Stomach smooth muscle (tissue), 2 donors: ENCODE measurements around the gene PRKCI.
A peak's percentile ranks its signal among the peaks of the same experiment; 100 is the strongest.

Source experiments
- H3K27ac ChIP-seq: one replicate; pipeline ENCODE4 v1.7.0; 2013; ENCODE audit warnings: mild to moderate bottlenecking, low read length, inconsistent platforms
- H3K27me3 ChIP-seq, 2 donors: one replicate each; pipeline ENCODE4 v1.7.0; 2013; ENCODE audit warnings: low read length in 2 of 2; ENCODE audit not compliant: insufficient read depth in 2 of 2, control insufficient read depth in 1 of 2
- H3K36me3 ChIP-seq, 2 donors: one replicate each; pipeline ENCODE4 v1.7.0; 2013; ENCODE audit warnings: low read length in 2 of 2; ENCODE audit not compliant: control insufficient read depth in 2 of 2, insufficient read depth in 2 of 2
- H3K4me1 ChIP-seq: one replicate; pipeline ENCODE4 v1.7.0; 2013; ENCODE audit warnings: low read length; ENCODE audit not compliant: control insufficient read depth, insufficient read depth
- H3K4me3 ChIP-seq, 2 donors: one replicate each; pipeline ENCODE4 v1.7.0; 2013; ENCODE audit warnings: low read length in 2 of 2
- H3K9ac ChIP-seq, 2 donors: one replicate each; pipeline ENCODE4 v1.7.0; 2013; ENCODE audit warnings: low read length in 2 of 2, mild to moderate bottlenecking in 1 of 2
- H3K9me3 ChIP-seq, 2 donors: one replicate each; pipeline ENCODE4 v1.7.0; 2013; ENCODE audit warnings: low read length in 2 of 2; ENCODE audit not compliant: control insufficient read depth in 2 of 2
- donor health status: healthy.
- donor health status: Pancreatic carcinoma.

PRKCI gene

DNA sequence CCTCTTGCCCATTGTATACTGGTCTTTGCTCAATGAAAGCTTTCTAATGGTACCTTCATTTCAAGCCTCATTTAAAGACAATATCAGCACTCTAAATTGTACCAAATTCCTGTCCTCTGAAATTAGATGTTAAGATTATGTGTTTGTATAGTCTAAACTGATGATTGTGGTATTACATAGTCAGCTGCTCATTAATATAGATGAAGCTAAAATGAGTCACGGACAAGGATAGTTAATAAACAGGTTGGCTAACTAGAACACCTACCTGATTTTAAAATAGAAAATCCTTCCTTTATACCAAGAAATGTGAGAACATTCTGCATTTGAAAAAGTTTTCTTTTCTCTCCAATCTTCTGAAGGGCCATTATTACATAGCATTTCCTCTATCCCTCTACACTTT lies 2.9 kb downstream of the PRKCI start:
- Histone ChIP-seq H3K9ac (no peak overlapping the region), H3K4me3 (no peak overlapping the region), H3K9me3 (no peaks in the 10 kb centered on the region), H3K4me1 (peaks cover 6% of the 10 kb centered on the region), H3K27ac (no peak overlapping the region), H3K36me3 (no peaks in the 10 kb centered on the region), H3K27me3 (no peaks in the 10 kb centered on the region)

DNA sequence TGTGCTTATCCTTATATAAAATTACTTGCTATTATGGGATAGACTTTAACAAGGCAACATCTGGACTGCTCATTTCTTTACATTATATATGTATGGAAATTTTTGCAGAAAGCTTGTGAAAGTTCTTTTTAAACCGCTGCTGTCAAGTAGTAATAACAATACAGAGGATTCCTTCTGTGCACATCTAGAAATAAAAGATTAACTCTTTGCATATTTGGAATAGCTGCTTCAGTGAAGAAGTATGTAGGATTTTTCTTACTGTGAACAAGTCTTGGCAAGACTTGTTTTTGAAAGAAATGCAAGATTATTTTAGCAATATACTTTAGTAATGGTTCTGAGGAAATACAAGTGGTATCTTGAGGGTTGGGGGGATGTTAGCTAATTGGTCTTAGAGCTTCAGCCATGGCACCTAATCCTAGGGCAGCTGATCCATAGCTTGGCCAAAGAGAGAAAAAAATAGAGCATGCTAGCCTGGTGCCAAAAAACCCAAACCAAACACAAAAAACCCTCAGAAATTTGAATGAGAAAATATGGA lies 4.3 kb downstream of the PRKCI start:
- Histone ChIP-seq H3K27ac (no peak overlapping the region), H3K27me3 (no peaks in the 10 kb centered on the region), H3K36me3 (no peaks in the 10 kb centered on the region), H3K4me3 (no peak overlapping the region), H3K9ac (no peak overlapping the region), H3K4me1 (peaks cover 6% of the 10 kb centered on the region), H3K9me3 (no peaks in the 10 kb centered on the region)

DNA sequence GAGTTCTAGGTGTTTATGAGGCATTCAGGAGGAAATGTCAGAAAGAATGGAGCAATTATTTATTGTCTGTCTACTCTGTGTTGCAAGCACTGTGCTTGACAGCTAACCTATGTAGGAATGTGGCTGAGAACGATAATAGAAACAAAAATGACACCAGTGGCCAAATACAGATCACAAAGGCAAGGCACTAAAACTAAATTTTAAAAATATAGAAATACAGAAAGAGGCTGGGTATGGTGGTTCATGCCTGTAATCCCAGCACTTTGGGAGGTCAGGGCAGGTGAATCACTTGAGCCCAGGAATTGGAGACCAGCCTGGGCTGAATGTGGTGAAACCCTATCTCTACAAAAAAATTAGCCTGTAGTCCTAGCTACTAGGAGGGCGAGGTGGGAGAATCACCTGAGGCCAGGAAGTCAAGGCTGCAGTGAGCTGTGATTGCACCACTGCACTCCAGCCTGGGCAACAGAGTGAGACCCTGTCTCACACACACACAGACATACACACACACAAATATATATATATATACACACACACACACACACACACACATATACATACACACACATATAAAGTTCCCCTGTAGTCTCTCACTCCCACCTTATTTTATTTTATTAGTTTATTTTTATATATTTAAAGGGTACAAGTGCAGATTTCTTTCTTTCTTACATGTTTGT lies 6.0 kb downstream of the PRKCI start:
- Histone ChIP-seq H3K4me3 (no peak overlapping the region), H3K4me1 (peaks cover 2% of the 10 kb centered on the region), H3K9me3 (no peaks in the 10 kb centered on the region), H3K9ac (no peak overlapping the region), H3K27ac (no peak overlapping the region), H3K27me3 (no peaks in the 10 kb centered on the region), H3K36me3 (no peaks in the 10 kb centered on the region)

DNA sequence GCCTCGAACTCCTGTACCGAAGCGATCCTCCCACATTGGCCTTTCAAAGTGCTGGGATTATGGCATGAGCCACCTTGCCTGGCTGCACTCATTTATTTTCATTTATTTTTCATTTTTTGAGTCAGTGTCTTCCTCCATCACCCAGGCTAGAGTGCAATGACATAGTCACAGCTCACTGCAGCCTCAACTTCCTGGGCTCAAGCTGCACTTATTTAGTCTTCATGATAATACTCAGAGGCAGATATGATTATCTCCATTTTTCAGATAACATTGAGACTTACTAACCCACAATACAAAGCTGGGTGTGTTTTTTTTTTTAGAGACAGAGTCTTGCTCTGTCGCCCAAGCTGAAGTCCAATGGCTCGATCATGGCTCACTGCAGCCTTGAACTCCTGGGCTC lies 10.0 kb downstream of the PRKCI start:
- no peak overlapping the region for H3K4me3 ChIP-seq
- H3K4me1 ChIP-seq = no peaks in the 10 kb centered on the region
- no peaks in the 10 kb centered on the region for H3K9me3 ChIP-seq
- H3K27me3 ChIP-seq = no peaks in the 10 kb centered on the region
- H3K36me3 ChIP-seq = peaks cover 0 to 3% of the 10 kb centered on the region in 2 donors
- no peak overlapping the region for H3K9ac ChIP-seq
- H3K27ac ChIP-seq = no peak overlapping the region

DNA sequence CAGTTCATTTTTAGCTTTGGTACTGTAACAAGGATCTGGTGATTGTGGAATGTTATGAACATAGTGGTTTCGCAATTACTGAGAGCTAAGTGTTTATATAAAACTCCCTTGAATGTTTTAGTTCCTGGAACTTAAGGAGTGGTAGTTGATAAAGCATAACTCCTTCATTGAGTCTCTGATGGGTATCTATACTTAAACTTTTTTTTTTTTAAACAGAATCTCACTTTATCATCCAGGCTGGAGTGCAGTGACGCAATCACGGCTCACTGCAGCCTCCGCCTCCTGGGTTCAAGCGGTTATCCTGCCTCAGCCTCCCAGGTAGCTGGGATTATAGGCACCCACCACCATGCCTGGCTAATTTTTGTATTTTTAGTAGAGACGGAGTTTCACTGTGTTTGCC lies 11.3 kb downstream of the PRKCI start:
- Histone ChIP-seq H3K9ac (no peak overlapping the region), H3K9me3 (no peaks in the 10 kb centered on the region), H3K36me3 (peaks cover 0 to 5% of the 10 kb centered on the region in 2 donors), H3K27me3 (no peaks in the 10 kb centered on the region), H3K4me3 (peak overlapping the region in 1 of 2 donors; percentile 24), H3K4me1 (no peaks in the 10 kb centered on the region), H3K27ac (no peak overlapping the region)

DNA sequence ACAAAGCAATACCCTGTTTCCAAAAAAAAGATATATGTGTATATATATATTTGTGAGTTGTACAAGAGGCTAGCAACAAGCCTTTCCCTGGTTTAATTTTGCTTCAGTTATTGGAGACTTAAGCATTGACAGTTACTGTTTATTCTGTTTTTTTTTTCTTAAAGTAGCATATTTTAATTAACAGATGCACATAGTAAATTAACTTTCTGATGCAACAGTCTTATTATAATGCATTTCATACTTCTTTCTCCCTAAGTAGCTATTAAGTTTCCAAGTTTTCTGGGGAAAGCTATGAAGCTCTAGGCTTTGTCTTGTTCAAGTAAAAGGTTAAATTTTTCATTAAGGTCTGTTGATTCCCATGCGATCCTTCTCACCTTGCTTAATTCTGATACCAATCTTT lies 17.9 kb downstream of the PRKCI start:
- Histone ChIP-seq H3K9me3 (no peaks in the 10 kb centered on the region), H3K27ac (no peak overlapping the region), H3K36me3 (peaks cover 2 to 12% of the 10 kb centered on the region in 2 donors), H3K4me1 (no peaks in the 10 kb centered on the region), H3K27me3 (no peaks in the 10 kb centered on the region), H3K4me3 (no peak overlapping the region), H3K9ac (no peak overlapping the region)

DNA sequence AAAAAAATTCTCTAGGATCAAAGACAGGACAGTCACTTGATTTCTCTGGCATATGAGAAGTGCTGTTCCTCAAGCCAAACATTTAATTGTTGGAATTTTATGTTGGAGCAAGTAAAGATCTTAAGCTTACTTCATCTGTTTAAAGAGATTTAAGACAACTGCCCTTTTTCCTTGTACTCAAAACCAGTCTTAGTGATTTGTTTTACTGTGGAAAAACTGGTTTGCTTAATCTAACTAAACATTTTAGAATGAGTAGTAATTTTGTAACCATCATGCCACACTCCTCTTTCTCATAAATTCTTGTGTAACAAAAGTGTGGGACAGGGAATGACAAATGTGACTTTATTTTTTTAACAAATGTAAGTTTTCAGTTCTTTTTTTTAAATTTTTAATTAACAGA lies 18.4 kb downstream of the PRKCI start:
- Histone ChIP-seq H3K4me3 (no peak overlapping the region), H3K36me3 (peaks cover 2 to 12% of the 10 kb centered on the region in 2 donors), H3K9ac (no peak overlapping the region), H3K27ac (no peak overlapping the region), H3K27me3 (no peaks in the 10 kb centered on the region), H3K4me1 (no peaks in the 10 kb centered on the region), H3K9me3 (no peaks in the 10 kb centered on the region)

DNA sequence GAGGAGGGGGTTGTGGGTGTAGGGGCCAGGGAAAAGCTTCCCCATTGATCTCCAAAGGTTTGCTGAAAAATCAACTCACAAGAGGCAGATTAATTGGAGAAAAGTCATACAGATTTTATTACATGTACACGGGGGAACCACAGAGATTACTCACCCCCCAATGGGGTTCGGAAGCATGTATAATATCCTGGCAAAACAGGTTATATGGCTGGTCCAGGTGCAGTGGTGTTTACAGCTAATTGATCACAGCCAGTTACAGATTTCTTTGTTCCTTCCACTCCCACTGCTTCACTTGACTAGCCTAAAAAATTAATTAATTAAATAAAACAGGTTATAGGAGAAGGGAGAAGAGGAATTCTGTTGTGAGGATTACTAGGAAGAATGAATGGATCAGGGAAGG lies 22.4 kb downstream of the PRKCI start:
- Histone ChIP-seq H3K36me3 (peaks cover 2 to 4% of the 10 kb centered on the region in 2 donors), H3K27ac (no peak overlapping the region), H3K9ac (no peak overlapping the region), H3K4me3 (no peak overlapping the region), H3K4me1 (no peaks in the 10 kb centered on the region), H3K27me3 (no peaks in the 10 kb centered on the region), H3K9me3 (no peaks in the 10 kb centered on the region)

DNA sequence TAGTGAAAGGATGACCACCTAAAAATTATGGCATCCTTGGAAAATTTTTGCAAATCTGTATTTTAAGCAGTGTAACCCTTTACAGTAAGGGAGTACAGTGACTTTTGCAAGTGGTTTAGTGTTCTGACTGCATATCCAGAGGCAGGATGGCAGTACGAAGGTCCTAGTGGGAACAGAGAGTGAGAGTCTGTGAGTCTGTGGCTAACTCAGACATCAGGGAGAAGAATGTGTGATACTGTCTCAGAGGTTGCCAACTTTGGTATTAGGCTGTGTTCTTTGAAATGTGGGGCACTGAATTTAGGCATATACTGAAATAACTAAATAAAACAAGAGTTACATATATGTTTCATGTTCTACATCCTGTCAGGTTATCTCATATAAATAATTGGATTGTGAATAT lies 25.7 kb downstream of the PRKCI start:
- Histone ChIP-seq H3K36me3 (peaks cover 2 to 5% of the 10 kb centered on the region in 2 donors), H3K27ac (no peak overlapping the region), H3K4me3 (no peak overlapping the region), H3K9ac (no peak overlapping the region), H3K4me1 (no peaks in the 10 kb centered on the region), H3K27me3 (no peaks in the 10 kb centered on the region), H3K9me3 (no peaks in the 10 kb centered on the region)

DNA sequence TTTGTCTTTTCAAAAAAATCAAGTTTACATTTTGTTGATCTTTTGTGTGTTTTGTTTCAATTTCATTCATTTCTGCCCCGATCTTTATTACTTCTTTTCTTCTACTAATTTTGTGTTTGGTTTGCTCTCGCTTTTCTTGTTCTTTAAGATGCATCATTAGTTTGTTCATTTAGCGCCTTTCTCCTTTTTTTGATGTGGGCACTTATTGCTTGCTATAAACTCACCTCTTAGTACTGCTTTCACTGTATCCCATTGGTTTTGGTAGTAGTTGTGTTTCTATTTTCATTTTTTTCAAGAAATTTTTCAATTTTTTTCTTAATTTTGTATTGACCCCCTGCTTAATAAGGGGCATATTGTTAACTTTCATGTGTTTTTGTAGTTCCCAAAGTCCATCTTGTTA lies 34.4 kb downstream of the PRKCI start:
- H3K9me3 ChIP-seq = no peaks in the 10 kb centered on the region
- peaks cover 2 to 4% of the 10 kb centered on the region in 2 donors for H3K36me3 ChIP-seq
- no peak overlapping the region for H3K27ac ChIP-seq
- no peaks in the 10 kb centered on the region for H3K4me1 ChIP-seq
- no peak overlapping the region for H3K9ac ChIP-seq
- H3K4me3 ChIP-seq = no peak overlapping the region
- no peaks in the 10 kb centered on the region for H3K27me3 ChIP-seq

DNA sequence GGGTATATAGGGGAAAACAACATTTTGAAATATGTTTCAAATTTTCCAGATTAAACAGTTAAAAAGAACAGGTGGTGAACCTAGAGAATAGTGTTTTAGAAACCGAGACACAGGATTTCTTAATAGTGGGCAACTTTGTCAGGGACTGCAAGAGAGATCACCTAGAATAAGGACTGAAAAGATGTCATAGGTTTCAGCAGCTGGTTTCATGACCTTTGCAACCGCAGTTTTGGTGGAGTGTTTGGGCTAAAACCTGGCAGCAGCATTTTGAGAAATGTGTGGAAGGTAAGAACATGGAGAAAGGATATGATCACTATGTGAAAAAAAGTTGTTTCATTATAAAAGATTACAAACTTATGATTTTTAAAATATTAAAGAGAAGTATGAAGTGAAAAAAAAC lies 34.9 kb downstream of the PRKCI start:
- Histone ChIP-seq H3K4me1 (no peaks in the 10 kb centered on the region), H3K9me3 (no peaks in the 10 kb centered on the region), H3K36me3 (peaks cover 2 to 4% of the 10 kb centered on the region in 2 donors), H3K27ac (no peak overlapping the region), H3K27me3 (no peaks in the 10 kb centered on the region), H3K9ac (no peak overlapping the region), H3K4me3 (no peak overlapping the region)
